GM18870 (cell line): Measurements from ENCODE around the gene CASZ1.

Experiments used
- ATAC-seq: cut with Tn5 transposase; IDR thresholded peaks from one replicate; pipeline ENCODE4 v1.9.1; 2021; ENCODE audit warnings: moderate library complexity; ENCODE audit not compliant: unreplicated experiment

The CASZ1 gene, protein sequence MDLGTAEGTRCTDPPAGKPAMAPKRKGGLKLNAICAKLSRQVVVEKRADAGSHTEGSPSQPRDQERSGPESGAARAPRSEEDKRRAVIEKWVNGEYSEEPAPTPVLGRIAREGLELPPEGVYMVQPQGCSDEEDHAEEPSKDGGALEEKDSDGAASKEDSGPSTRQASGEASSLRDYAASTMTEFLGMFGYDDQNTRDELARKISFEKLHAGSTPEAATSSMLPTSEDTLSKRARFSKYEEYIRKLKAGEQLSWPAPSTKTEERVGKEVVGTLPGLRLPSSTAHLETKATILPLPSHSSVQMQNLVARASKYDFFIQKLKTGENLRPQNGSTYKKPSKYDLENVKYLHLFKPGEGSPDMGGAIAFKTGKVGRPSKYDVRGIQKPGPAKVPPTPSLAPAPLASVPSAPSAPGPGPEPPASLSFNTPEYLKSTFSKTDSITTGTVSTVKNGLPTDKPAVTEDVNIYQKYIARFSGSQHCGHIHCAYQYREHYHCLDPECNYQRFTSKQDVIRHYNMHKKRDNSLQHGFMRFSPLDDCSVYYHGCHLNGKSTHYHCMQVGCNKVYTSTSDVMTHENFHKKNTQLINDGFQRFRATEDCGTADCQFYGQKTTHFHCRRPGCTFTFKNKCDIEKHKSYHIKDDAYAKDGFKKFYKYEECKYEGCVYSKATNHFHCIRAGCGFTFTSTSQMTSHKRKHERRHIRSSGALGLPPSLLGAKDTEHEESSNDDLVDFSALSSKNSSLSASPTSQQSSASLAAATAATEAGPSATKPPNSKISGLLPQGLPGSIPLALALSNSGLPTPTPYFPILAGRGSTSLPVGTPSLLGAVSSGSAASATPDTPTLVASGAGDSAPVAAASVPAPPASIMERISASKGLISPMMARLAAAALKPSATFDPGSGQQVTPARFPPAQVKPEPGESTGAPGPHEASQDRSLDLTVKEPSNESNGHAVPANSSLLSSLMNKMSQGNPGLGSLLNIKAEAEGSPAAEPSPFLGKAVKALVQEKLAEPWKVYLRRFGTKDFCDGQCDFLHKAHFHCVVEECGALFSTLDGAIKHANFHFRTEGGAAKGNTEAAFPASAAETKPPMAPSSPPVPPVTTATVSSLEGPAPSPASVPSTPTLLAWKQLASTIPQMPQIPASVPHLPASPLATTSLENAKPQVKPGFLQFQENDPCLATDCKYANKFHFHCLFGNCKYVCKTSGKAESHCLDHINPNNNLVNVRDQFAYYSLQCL (N-terminal part only)

DNA sequence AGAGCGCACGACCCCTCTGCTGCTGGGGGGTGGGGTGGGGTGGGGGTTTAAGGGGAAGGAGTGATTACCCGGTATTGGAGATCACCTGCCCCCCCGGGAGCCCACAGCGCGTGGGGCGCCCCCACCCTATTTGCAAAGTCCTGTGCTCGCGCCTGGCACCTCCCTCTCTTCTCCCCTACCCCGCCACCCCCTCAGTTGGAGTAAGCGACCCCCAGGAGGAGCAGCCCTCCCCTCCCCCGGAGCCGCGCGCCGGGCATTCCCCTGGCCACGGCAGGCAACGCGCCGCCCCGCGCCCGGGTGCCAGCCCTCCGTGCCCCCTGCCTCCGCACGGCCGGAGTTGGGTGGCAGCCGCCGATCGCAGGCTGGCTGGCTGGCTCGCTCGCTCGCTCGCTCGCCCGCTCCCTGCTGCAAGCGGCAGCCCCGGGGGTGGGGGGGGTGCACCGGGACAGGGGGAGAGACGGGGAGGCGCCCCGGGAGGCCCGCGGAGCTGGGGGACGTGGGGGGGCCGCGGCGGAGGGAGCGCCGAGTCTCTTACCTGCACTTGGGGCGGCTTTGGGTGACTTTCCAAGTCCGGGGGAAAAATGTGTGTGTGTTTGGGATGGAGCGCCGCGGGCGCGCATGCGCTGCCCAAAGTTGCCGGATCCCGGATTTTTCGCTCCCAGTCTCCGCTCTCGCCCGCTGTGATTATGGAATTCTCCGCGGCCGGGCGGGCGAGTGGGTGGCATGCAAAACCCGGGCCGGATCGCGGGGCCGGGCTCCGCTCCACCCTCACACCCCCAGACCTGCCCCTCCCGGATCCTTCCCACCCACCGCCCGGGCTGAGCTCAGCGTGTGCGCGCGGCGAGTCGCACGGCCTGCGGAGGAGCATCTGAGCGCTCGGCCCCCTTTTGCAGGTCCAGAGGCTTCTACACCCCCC, at the start of gene CASZ1:
Gene CASZ1, minus strand, starts transcription at position 618 of the 916 bp plus-strand sequence. CDS start 102,757 bp downstream, outside the sequence.
- no peak for ATAC-seq

- no peak for ATAC-seq
Measured at GRCh38 chr1:10843697-10844096, 47.3 kb upstream of the CASZ1 start.

DNA sequence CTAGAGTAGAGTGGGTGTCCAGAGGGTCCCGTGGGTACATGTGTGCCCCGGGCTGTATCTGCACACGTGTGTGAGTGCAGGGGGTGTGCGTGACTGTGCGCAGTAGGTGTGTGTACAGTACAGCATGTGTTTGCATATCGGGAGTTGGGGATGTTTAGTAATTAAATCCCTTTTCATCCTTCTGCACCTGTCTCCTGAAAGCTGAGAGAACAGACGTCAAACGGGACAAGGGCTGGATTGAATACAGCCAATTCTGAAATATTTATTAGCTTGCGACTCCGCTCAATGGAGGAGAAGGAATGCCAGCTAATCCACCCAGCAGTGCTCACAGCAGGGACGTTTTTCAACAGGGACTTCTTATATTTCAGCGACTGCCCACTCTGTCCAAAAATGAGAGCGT, 44.7 kb upstream of the CASZ1 start:
- no peak for ATAC-seq

DNA sequence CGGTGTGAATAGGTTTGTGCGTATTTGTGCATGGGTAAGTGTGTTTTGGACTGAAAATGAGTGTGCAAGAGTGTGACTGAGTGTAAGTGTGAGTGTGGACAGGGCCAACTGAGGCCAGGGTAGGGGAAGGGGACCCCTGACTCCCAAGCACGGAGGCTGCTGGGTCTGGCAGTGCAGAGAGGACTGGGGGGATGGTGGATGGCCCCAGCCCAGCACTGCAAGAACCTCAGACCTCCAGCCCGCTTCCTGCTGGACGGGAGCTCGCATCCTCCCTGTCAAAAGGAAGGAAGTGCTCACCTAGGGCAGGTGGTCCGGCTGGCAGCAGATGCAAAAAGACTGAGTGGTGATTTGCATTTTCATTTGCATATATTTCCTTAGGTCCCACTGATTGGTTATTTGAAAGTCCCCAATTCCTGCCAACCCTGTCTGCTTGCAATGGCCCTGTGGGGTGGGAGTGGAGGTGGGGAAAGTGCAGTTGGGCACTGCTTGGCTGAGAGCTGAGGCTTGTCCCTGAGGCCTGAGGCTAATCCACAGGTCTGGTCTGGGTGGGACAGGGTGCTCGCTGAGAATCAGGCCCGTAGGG, 42.8 kb upstream of the CASZ1 start:
- ATAC-seq, result no peak

GRCh38 chr1:10838541-10838940, 42.1 kb upstream of the CASZ1 start:
- ATAC-seq, result no peak

DNA sequence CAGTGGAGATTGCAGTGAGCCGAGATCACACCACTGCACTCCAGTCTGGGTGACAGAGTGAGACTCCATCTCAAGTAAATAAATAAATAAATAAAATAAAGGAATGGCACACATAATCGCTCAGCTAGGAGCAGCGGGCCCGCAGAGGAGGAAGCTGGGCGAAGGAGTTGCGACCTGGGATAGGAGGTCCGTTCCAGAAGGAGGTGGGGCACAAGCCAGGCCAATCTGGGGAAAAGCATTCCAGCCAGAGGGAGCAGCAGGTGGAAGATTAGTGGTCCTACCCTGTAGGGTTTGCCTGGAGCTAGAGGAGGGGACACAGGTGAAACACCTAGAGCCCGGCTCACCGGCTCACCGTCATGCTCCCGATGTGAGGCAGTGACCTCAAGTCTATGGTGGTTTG, 40.3 kb upstream of the CASZ1 start:
- no peak for ATAC-seq

- no peak for ATAC-seq
Measured at GRCh38 chr1:10835822-10836421, 39.5 kb upstream of the CASZ1 start.

DNA sequence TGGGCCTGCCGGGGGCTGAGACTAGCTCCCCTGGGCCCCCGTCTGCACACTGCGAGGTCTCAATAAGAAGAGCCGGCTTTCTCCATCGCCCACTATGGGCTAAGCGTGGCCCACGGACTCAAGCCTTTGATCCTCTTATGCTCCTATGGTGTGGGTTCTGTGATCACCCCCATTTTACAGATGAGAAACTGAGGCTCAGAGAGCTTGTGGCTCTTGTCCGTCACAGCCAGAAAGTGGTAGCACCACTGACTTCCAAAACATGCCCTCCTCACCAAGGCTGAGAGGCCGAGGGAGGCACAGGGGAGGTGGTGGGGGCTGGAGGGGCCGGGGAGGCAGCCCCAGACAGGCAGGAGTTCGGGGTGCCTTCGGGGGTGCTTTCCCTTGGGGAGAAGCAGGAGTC, 39.0 kb upstream of the CASZ1 start:
- no peak for ATAC-seq

DNA sequence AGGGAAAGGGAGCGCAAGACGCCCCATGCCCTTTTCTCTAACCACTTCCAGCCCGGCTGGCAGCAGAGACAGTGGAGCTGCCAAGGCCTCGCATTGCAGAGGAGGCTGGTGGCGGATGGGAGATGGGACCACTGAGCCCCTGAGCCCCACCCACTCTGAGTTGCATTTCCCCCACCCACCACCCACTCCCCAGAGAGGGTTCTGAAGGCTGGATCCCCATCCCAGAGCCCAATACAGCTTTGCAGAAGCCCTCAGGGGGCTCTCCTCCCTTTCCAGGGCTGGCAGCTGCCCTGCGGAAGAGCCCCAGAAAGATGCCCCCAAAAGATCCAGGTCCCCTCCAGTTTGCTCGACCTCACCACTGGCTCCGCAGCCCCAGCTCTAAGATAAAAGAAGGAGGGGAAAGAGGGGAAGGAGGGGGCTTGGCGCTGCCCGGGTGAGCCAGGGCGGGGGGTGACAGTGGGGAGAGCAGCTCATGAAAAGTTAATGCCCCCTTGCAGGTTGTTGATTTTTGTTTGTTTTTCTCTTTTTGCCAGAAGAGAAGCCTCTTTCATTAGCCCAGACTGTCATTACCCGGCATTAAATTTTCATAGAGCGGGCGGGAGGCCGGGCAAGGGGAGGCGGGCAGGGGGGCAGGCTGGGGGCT, 38.4 kb upstream of the CASZ1 start:
- ATAC-seq, result no peak

- ATAC-seq, result no peak
Measured at GRCh38 chr1:10833630-10834557, 37.4 kb upstream of the CASZ1 start.

- no peak for ATAC-seq
Measured at GRCh38 chr1:10832703-10833102, 36.3 kb upstream of the CASZ1 start.

DNA sequence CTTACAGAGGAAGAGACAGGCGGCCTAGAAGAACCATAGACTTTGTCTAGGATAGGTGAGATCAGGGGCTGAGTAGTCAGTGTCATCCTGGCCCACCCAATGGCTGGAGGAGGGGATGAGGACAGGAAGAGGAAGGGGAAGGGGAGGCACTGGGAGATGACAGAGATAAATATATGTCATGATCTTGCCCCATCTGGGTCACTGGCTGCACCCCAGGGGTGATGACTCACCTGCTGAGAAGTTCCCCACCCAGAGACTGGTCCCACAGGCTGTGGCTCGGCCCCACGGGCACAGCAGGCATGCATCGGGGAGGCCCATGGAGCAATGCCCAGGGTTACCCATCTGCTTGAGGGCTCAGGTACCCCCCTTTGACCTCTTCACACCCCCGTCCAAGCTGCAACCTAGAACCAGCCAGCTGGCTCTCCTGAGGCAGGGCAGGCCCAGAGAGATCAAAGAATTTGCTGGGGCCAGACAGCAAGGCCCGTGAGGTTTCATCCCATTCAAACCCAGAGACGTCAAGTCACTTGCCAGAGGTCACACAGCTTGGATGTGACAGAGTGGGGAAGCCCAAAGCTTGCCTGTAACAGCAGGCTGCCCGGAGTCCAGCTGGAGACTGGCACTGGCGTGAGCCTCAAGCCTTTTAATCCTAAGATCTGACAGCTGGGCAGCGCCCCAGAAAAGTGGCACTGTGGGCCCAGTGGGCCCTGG, 34.7 kb upstream of the CASZ1 start:
- no peak for ATAC-seq

DNA sequence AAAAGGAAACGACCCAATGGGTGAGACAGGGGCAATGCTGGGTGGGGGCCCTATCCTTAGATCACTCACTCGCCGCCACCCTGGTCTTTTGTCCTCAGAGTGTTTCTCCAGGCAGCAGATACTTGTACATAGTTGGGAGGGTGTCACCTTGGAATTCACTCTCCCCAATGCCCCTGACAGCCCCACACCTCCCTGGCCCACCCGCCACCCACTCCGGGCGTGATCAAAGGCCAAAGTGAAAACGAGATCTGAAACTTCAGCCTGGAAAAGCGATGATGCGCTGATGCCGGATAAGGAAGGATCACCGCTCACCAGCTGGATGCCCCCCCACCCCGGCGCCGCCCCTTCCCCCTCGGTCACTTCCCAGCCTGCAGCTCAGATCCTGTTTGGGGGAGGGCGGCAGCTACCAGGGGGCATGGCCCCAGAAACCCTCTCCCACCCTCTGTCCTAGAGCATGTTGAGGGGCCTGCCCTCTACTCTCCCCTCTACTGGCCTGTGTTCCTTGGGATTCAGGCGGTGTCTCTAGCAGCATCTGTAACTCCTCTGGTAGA, 33.6 kb upstream of the CASZ1 start:
- ATAC-seq, result no peak

GRCh38 chr1:10829067-10829818, 32.8 kb upstream of the CASZ1 start:
- ATAC-seq, result no peak

GRCh38 chr1:10827377-10828333, 31.2 kb upstream of the CASZ1 start:
- ATAC-seq, result no peak
